Keratinocyte (primary cell): ENCODE results near the gene RBM19. TPM values are rescaled to one million over a fixed set of nuclear protein-coding genes. Genes with fewer than 3 reads are reported as not detected.

ENCODE experiments used
- DNase-seq: peaks from one replicate; pipeline ENCODE4 v3.0.0-alpha.2; 2011; ENCODE audit warnings: low read depth, missing footprints, low spot score
- FAIRE-seq: peaks from 2 replicates; lab custom pipeline; 2011; peaks lifted over from hg19 to GRCh38; lab: Jason Lieb, UNC
- H2AFZ ChIP-seq: 2 replicates; pipeline ENCODE4 v1.6.0; 2012; ENCODE audit warnings: low read length, control low read depth, inconsistent platforms; ENCODE audit not compliant: control insufficient read depth
- H3K27ac ChIP-seq: 2 replicates; pipeline ENCODE4 v1.5.1; 2011; ENCODE audit warnings: low read length; ENCODE audit not compliant: control insufficient read depth, insufficient read depth
- H3K27me3 ChIP-seq: 3 replicates; pipeline ENCODE4 v1.6.0; 2011; ENCODE audit warnings: low read length; ENCODE audit not compliant: control insufficient read depth, insufficient read depth; ENCODE audit errors: extremely low read depth
- H3K36me3 ChIP-seq, 2 experiments: 2 replicates in 1 of 2; 3 replicates in 1 of 2; pipeline ENCODE4 v1.5.1; 2011; ENCODE audit warnings: low read length in 2 of 2, mild to moderate bottlenecking in 1 of 2; ENCODE audit not compliant: control insufficient read depth in 2 of 2, insufficient read depth in 2 of 2; ENCODE audit errors: extremely low read depth in 1 of 2
- H3K4me1 ChIP-seq: 3 replicates; pipeline ENCODE4 v1.5.1; 2011; ENCODE audit warnings: low read length; ENCODE audit not compliant: control insufficient read depth, insufficient read depth; ENCODE audit errors: extremely low read depth
- H3K4me2 ChIP-seq: 3 replicates; pipeline ENCODE4 v1.6.0; 2011; ENCODE audit warnings: low read depth, low read length; ENCODE audit not compliant: control insufficient read depth, insufficient read depth; ENCODE audit errors: extremely low read depth
- H3K4me3 ChIP-seq, 3 experiments: fragments of 200-600 bp in 1 of 3; sonication (generic) in 1 of 3; 2 replicates in 2 of 3; 3 replicates in 1 of 3; pipeline ENCODE4 v1.5.1; 2011 to 2016; ENCODE audit warnings: low read length in 3 of 3, mild to moderate bottlenecking in 3 of 3, control low read depth in 2 of 3, inconsistent platforms in 1 of 3, low read depth in 1 of 3, mixed read lengths in 1 of 3, mixed run types in 1 of 3, moderate library complexity in 1 of 3; ENCODE audit not compliant: control insufficient read depth in 2 of 3, insufficient read depth in 2 of 3; ENCODE audit errors: extremely low read depth in 1 of 3
- H3K79me2 ChIP-seq: 2 replicates; pipeline ENCODE4 v1.6.0; 2012; ENCODE audit warnings: low read length; ENCODE audit not compliant: control insufficient read depth, insufficient read depth
- H3K9ac ChIP-seq: 3 replicates; pipeline ENCODE4 v1.6.0; 2011; ENCODE audit warnings: low read length; ENCODE audit not compliant: control insufficient read depth, insufficient read depth; ENCODE audit errors: extremely low read depth
- H3K9me1 ChIP-seq: 3 replicates; pipeline ENCODE4 v1.6.0; 2011; ENCODE audit warnings: low read length; ENCODE audit not compliant: control insufficient read depth, insufficient read depth; ENCODE audit errors: extremely low read depth
- H3K9me3 ChIP-seq: 2 replicates; pipeline ENCODE4 v1.5.1; 2012; ENCODE audit warnings: low read depth, low read length; ENCODE audit not compliant: control insufficient read depth
- H4K20me1 ChIP-seq: 3 replicates; pipeline ENCODE4 v1.6.0; 2011; ENCODE audit warnings: low read length; ENCODE audit not compliant: control insufficient read depth, insufficient read depth; ENCODE audit errors: extremely low read depth
- EZH2 ChIP-seq: IDR thresholded peaks from one replicate; pipeline ENCODE4 v1.6.1; 2012; ENCODE audit warnings: inconsistent platforms, mild to moderate bottlenecking, low read length, moderate library complexity
- dilution Hi-C: fragments of 300-500 bp; cut with MboI; formaldehyde crosslinking; loops from one replicate; pipeline ENCODE4 v1.7.0; 2020; ENCODE audit warnings: low sequenced_read_pairs; ENCODE audit not compliant: extremely low pct_ligation_motif_present
- polyA plus RNA-seq, 5 experiments: library from polyadenylated mRNA; depleted of rRNA in 3 of 5; stranded (reverse) in 3 of 5; stranded (forward) in 1 of 5; unstranded in 1 of 5; fragments of >200 nt; gene quantifications; 1 replicate in 1 of 5; 2 replicates in 3 of 5; 3 replicates in 1 of 5; pipeline versions ENCODE4 v1.2.1 to v1.2.3, GENCODE V29; 2011 to 2012; ENCODE audit warnings: missing spikeins in 2 of 5, low read depth in 1 of 5, low replicate concordance in 1 of 5
- TF ChIP-seq, protein P1 (sequence below), 3 experiments: IDR thresholded peaks in 1 of 3; conservative IDR thresholded peaks in 1 of 3; optimal IDR thresholded peaks in 1 of 3; 2 replicates in 2 of 3; 3 replicates in 1 of 3; pipeline versions ENCODE3 to v1.5.1; 2011; ENCODE audit warnings: low read length in 3 of 3, mild to moderate bottlenecking in 3 of 3, moderate library complexity in 2 of 3, control low read depth in 1 of 3, inconsistent platforms in 1 of 3; ENCODE audit not compliant: insufficient read depth in 2 of 3; ENCODE audit errors: extremely low read depth in 1 of 3

Gene RBM19
- polyA plus RNA-seq, 1 donor (not counting 4 experiments of a cell fraction or from before 2014, with no cell fraction given): 14.6 TPM

DNA sequence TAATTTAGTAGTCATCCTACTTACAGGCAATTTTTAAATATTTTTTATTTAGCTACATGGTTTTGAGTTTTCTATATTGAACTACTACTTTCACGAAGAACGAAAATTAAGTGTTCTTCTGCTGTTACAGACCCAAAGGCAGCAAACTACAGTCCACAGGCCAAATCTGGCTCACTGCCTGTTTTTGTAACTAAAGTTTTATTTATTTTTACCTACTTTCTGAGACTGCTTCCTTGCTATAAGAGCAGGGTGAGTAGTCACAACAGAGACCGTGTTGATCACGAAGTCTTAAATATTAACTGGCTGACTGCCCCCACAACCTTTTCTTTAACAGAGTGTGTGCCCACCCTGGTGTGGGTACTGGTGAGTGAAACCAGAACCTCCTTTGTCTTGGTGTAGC lies 11.6 kb downstream of the RBM19 start:
- dilution Hi-C loops: no loop called here
- H4K20me1 ChIP-seq: no peaks in the 10 kb centered on the region
- H3K4me3 ChIP-seq: no peak overlapping the region
- no peak overlapping the region for H3K4me2 ChIP-seq
- TF ChIP-seq EZH2: no peak
- TF ChIP-seq, protein P1, sequence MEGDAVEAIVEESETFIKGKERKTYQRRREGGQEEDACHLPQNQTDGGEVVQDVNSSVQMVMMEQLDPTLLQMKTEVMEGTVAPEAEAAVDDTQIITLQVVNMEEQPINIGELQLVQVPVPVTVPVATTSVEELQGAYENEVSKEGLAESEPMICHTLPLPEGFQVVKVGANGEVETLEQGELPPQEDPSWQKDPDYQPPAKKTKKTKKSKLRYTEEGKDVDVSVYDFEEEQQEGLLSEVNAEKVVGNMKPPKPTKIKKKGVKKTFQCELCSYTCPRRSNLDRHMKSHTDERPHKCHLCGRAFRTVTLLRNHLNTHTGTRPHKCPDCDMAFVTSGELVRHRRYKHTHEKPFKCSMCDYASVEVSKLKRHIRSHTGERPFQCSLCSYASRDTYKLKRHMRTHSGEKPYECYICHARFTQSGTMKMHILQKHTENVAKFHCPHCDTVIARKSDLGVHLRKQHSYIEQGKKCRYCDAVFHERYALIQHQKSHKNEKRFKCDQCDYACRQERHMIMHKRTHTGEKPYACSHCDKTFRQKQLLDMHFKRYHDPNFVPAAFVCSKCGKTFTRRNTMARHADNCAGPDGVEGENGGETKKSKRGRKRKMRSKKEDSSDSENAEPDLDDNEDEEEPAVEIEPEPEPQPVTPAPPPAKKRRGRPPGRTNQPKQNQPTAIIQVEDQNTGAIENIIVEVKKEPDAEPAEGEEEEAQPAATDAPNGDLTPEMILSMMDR (optimal IDR thresholded peaks at IDR 0.05 in 1 of 3, IDR thresholded peaks at IDR 0.05 in 1 of 3, conservative IDR thresholded peaks at IDR 0.05 in 1 of 3; ENCODE audit: extremely low read depth in 1 of 3, insufficient read depth in 2 of 3, low read length in 3 of 3): no peak
- H2AFZ ChIP-seq: no peak overlapping the region
- no peaks in the 10 kb centered on the region for H3K79me2 ChIP-seq
- peaks cover 26 to 43% of the 10 kb centered on the region in 2 experiments for H3K36me3 ChIP-seq
- DNase-seq: no peak
- H3K27me3 ChIP-seq: no peaks in the 10 kb centered on the region
- FAIRE-seq: no peak
- no peaks in the 10 kb centered on the region for H3K4me1 ChIP-seq
- no peak overlapping the region for H3K9ac ChIP-seq
- H3K9me1 ChIP-seq: no peaks in the 10 kb centered on the region
- H3K9me3 ChIP-seq: no peaks in the 10 kb centered on the region
- H3K27ac ChIP-seq: no peak overlapping the region

DNA sequence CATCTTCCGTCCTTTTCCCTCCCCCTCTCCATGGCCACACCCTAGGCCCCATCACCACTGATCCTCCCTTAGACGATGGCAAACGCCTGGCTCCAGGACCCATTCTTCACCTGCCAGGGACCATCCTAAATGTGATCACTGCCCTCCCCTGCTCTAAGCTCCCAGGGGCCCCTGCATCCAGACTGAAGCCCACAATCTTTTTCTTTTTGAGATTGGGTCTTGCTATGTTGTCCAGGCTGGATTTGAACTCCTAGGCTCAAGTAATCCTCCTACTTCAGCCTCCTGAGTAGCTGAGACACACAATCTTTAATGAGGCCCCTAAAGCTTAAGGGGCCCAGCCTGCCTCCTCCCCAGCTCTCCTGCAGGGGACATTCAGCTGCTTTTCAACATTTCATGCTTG lies 15.3 kb downstream of the RBM19 start:
- no peaks in the 10 kb centered on the region for H3K4me1 ChIP-seq
- DNase-seq (no peak), FAIRE-seq (no peak)
- H3K4me2 ChIP-seq: no peak overlapping the region
- no peak overlapping the region for H3K4me3 ChIP-seq
- no peaks in the 10 kb centered on the region for H3K9me1 ChIP-seq
- H3K9me3 ChIP-seq: no peaks in the 10 kb centered on the region
- no peaks in the 10 kb centered on the region for H4K20me1 ChIP-seq
- no peaks in the 10 kb centered on the region for H3K27me3 ChIP-seq
- H3K27ac ChIP-seq: no peak overlapping the region
- H3K79me2 ChIP-seq: no peaks in the 10 kb centered on the region
- no peak overlapping the region for H2AFZ ChIP-seq
- H3K9ac ChIP-seq: no peak overlapping the region
- dilution Hi-C loops: no loop called here
- TF ChIP-seq, protein P1 (optimal IDR thresholded peaks at IDR 0.05 in 1 of 3, IDR thresholded peaks at IDR 0.05 in 1 of 3, conservative IDR thresholded peaks at IDR 0.05 in 1 of 3; ENCODE audit: extremely low read depth in 1 of 3, insufficient read depth in 2 of 3, low read length in 3 of 3): no peak
- no peak for TF ChIP-seq EZH2
- peaks cover 25 to 44% of the 10 kb centered on the region in 2 experiments for H3K36me3 ChIP-seq
